Omental fat pad (tissue), 4 donors: ENCODE measurements around the gene SPG21. TPM values are rescaled to one million over a fixed set of nuclear protein-coding genes. Genes with fewer than 3 reads are reported as not detected.

Source experiments
- ATAC-seq: fragments of 150-250 bp; one replicate; pipeline ENCODE4 v1.9.1; 2016; ENCODE audit warnings: mild to moderate bottlenecking, moderate library complexity; ENCODE audit not compliant: low FRiP score
- DNase-seq: peaks from one replicate; pipeline ENCODE4 v3.0.0-alpha.2; 2019; ENCODE audit warnings: low spot score
- CTCF ChIP-seq, 3 donors: fragments of 450-650 bp; IDR thresholded peaks; one replicate each; pipeline ENCODE4 v1.5.1; 2016 to 2017; ENCODE audit warnings: antibody characterized with exemption in 3 of 3, mild to moderate bottlenecking in 3 of 3, moderate library complexity in 2 of 3
- total RNA-seq, 4 donors: library from RNA; depleted of rRNA; stranded (reverse); fragments of >200 nt; gene quantifications; one replicate each; pipeline ENCODE4 v1.1.0, GENCODE V29; 2016

The SPG21 gene
- total RNA-seq, 4 donors from 2014 or later: 72.9 to 93.9 (median 84.7) TPM

- ATAC-seq: no peak
These were observed 59.6 kb downstream of the SPG21 start for GRCh38 chr15:64930019-64930652.

GRCh38 chr15:64928626-64929220 is 61.0 kb downstream of the SPG21 start:
- ATAC-seq: no peak
- no peak for TF ChIP-seq CTCF (IDR thresholded peaks at IDR 0.05)

More at GRCh38 chr15:64930019-64930652, 59.6 kb downstream of the SPG21 start:
- DNase-seq: no peak
- no peak for TF ChIP-seq CTCF (IDR thresholded peaks at IDR 0.05)

GRCh38 chr15:64926661-64927060 is 63.1 kb downstream of the SPG21 start:
- TF ChIP-seq CTCF (IDR thresholded peaks at IDR 0.05): no peak
- ATAC-seq: no peak
- DNase-seq: no peak

More at GRCh38 chr15:64928626-64929220, 61.0 kb downstream of the SPG21 start:
- no peak for DNase-seq

GRCh38 chr15:64925335-64926330 is 64.1 kb downstream of the SPG21 start:
- TF ChIP-seq CTCF (IDR thresholded peaks at IDR 0.05): no peak
- no peak for DNase-seq
- ATAC-seq: no peak

- no peak for ATAC-seq
- DNase-seq: no peak
- no peak for TF ChIP-seq CTCF (IDR thresholded peaks at IDR 0.05)
These were observed 66.2 kb downstream of the SPG21 start for GRCh38 chr15:64923546-64923945.

- no peak for TF ChIP-seq CTCF (IDR thresholded peaks at IDR 0.05)
- no peak for ATAC-seq
- no peak for DNase-seq
These were observed 68.0 kb downstream of the SPG21 start for GRCh38 chr15:64921711-64922110.
